Vein endothelial cell (primary cell): ENCODE results near the gene GMPPB. TPM values are rescaled to one million over a fixed set of nuclear protein-coding genes. Genes with fewer than 3 reads are reported as not detected.

Experiments
- small RNA-seq: library from RNA; depleted of rRNA; stranded (forward); fragments of <200 nt; gene quantifications from one replicate; pipeline ENCODE3, GENCODE V24; 2012
- total RNA-seq: library from RNA; depleted of rRNA; stranded (reverse); fragments of >200 nt; gene quantifications from 2 replicates; pipeline ENCODE4 v1.2.3, GENCODE V29; 2012

The GMPPB gene
- total RNA-seq = 33.6 and 40.0 TPM in 2 replicates

GRCh38 chr3:49723628-49724551 lies at the start of gene GMPPB:
Gene GMPPB (minus strand): TSS chr3:49723951. CDS start chr3:49723726, 225 bp downstream.

GRCh38 chr3:49719214-49719884 lies 4.4 kb downstream of the GMPPB start, which contains the start of gene AMIGO3:
Gene AMIGO3 (minus strand): TSS chr3:49719684. CDS start chr3:49719465, 219 bp downstream.

GRCh38 chr3:49689046-49689907 lies 34.5 kb downstream of the GMPPB start, which contains the start of the genes MST1 and RNF123:
Gene MST1 (minus strand): TSS chr3:49689474. CDS start chr3:49688691, 783 bp downstream.
Gene RNF123 (plus strand): TSS chr3:49689557. CDS start chr3:49691166, 1,609 bp downstream.

GRCh38 chr3:49673715-49674496 lies 49.8 kb downstream of the GMPPB start, which contains the start of gene APEH:
Gene APEH (plus strand): TSS chr3:49674351. CDS start chr3:49674402, 51 bp downstream.

Small RNA genes lying within 50 kb of the gene (small RNA-seq; reads per million reads assigned to genes)
- gene AMIGO3 (not detected), gene COX6CP14 (not detected)

Other genes starting within 250 kb of the GMPPB start
- 0.19 and 0.65 TPM in 2 replicates for gene BSN, start 169.5 kb downstream of the GMPPB start, total RNA-seq
- 75.8 and 78.4 TPM in 2 replicates for gene APEH, start 49.6 kb downstream of the GMPPB start, total RNA-seq
- 2.6 and 3.9 TPM in 2 replicates for gene MST1, start 34.5 kb downstream of the GMPPB start, total RNA-seq
- 29.5 and 35.9 TPM in 2 replicates for gene RNF123, start 34.4 kb downstream of the GMPPB start, total RNA-seq
- gene AMIGO3, start 4.3 kb downstream of the GMPPB start, total RNA-seq = 0.76 and 0.98 TPM in 2 replicates
- 60.8 and 67.4 TPM in 2 replicates for gene IP6K1, start 62.6 kb upstream of the GMPPB start, total RNA-seq
- not detected in 2 replicates for gene CDHR4, start 75.9 kb upstream of the GMPPB start, total RNA-seq
- gene INKA1, start 79.3 kb upstream of the GMPPB start, total RNA-seq = 9.6 and 15.4 TPM in 2 replicates
- 18.6 and 38.9 TPM in 2 replicates for gene UBA7, start 90.0 kb upstream of the GMPPB start, total RNA-seq
- gene TRAIP, start 132.6 kb upstream of the GMPPB start, total RNA-seq = 3.6 and 5.5 TPM in 2 replicates
- gene CAMKV, start 146.0 kb upstream of the GMPPB start, total RNA-seq = not detected in 2 replicates
- gene MST1R, start 179.9 kb upstream of the GMPPB start, total RNA-seq = 0.29 and 0.33 TPM in 2 replicates
- 16.7 and 19.3 TPM in 2 replicates for gene MON1A, start 205.9 kb upstream of the GMPPB start, total RNA-seq
- 46.1 and 58.1 TPM in 2 replicates for gene RBM6, start 216.2 kb upstream of the GMPPB start, total RNA-seq